ENCODE data around the gene FRAS1.
"Not testable (repeated sequence)": the region's sequence is repeated elsewhere in the genome, so short reads cannot be mapped to it uniquely, and the experiment has no call there.

The FRAS1 gene

DNA sequence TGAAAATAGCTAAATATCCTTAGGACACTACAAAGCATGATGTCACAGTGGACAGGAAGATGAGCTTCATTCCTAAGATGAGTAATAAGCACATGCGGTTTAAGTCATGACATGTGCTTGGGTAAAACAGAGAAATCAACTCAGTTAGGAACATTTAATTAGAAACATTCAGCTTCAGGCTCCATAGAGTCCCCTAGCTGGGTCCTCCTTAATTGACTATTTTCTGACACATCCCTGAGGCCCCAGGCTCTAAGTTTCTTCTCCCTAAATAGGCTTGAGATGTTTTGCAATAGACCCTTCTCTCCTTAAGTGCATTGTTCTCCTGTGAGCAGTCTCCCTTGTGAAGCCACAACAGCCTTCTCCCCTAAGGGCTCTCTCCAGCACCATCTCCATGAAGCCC lies 424.1 kb downstream of the FRAS1 start:
- H3K36me3 ChIP-seq (ENCODE audit: control insufficient read depth, insufficient read depth, low read length), result no peaks in the 10 kb centered on the region
- no peak overlapping the region for H3K4me3 ChIP-seq (ENCODE audit: low read length)
- no peak overlapping the region for H3K9ac ChIP-seq (ENCODE audit: low read length)
- no peaks in the 10 kb centered on the region for H3K4me1 ChIP-seq (ENCODE audit: control insufficient read depth, insufficient read depth, low read length)
- H3K27ac ChIP-seq (ENCODE audit: low read depth, low read length), result no peak overlapping the region
- H3K27me3 ChIP-seq (ENCODE audit: control insufficient read depth, insufficient read depth, low read length), result no peaks in the 10 kb centered on the region

DNA sequence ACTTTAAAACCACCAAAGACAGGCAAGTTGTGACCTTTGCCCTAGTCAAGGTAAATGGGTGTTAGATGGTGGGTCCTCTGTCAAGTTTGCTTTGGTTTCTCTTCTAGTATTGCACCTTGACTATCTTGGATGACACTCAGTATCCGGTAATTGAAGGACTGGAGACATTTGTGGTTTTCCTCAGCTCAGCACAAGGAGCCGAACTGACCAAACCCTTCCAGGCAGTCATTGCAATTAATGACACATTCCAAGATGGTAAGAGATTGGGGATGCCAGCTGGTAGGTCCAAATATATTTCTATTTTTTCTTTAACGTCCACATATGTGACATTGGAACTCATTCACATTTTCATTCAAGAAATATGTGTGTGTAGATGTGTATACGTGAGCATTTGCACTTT lies 425.2 kb downstream of the FRAS1 start:
- Histone ChIP-seq H3K4me1 (ENCODE audit: control insufficient read depth, insufficient read depth, low read length) (no peaks in the 10 kb centered on the region), H3K27ac (ENCODE audit: low read depth, low read length) (no peak overlapping the region), H3K4me3 (ENCODE audit: low read length) (no peak overlapping the region), H3K36me3 (ENCODE audit: control insufficient read depth, insufficient read depth, low read length) (no peaks in the 10 kb centered on the region), H3K9ac (ENCODE audit: low read length) (no peak overlapping the region), H3K27me3 (ENCODE audit: control insufficient read depth, insufficient read depth, low read length) (no peaks in the 10 kb centered on the region)

DNA sequence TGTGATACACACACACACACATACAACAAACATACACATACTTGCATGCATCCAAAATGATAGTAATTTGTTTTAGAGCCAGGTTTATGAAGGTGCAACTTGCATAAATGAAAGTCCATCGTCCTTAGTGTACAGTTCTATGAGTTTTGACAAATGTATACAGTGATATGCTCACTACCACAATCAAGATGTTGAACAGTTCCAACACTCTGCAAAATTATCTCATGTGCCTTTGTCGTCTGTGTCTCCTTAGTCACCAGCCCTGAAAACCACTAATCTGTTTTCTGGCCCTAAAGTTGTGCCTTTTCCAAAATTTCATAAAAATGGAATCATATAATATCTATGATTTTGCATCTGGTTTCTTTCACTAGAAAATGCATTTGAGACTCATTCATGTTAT lies 426.7 kb downstream of the FRAS1 start:
- H3K36me3 ChIP-seq (ENCODE audit: control insufficient read depth, insufficient read depth, low read length), result no peaks in the 10 kb centered on the region

DNA sequence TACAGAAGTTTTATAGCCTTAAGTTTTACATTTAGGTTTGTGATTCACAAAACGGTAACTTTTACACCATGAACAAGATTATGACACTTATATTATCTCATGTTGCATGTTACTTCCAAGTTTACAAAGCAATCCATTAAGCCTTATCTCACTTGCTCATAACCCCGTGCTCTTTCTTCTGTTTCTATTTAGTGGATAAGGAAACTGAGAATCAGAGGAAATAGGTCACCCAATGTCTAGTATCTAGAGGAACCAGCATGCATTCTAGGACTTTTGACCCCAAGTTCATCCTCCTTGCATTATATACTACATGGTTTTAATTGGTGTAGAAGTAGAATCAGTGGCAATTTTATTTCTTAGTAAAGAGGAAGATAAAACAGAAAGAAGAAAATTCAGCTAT lies 427.5 kb downstream of the FRAS1 start:
- H3K27me3 ChIP-seq (ENCODE audit: control insufficient read depth, insufficient read depth, low read length), result no peaks in the 10 kb centered on the region
- no peaks in the 10 kb centered on the region for H3K36me3 ChIP-seq (ENCODE audit: control insufficient read depth, insufficient read depth, low read length)
- H3K4me3 ChIP-seq (ENCODE audit: low read length), result no peak overlapping the region
- H3K9ac ChIP-seq (ENCODE audit: low read length), result no peak overlapping the region
- no peaks in the 10 kb centered on the region for H3K4me1 ChIP-seq (ENCODE audit: control insufficient read depth, insufficient read depth, low read length)
- H3K27ac ChIP-seq (ENCODE audit: low read depth, low read length), result no peak overlapping the region

More for the DNA sequence above, 426.7 kb downstream of the FRAS1 start:
- no peaks in the 10 kb centered on the region for H3K27me3 ChIP-seq (ENCODE audit: control insufficient read depth, insufficient read depth, low read length)
- H3K9ac ChIP-seq (ENCODE audit: low read length), result no peak overlapping the region
- H3K27ac ChIP-seq (ENCODE audit: low read depth, low read length), result no peak overlapping the region
- no peak overlapping the region for H3K4me3 ChIP-seq (ENCODE audit: low read length)
- no peaks in the 10 kb centered on the region for H3K4me1 ChIP-seq (ENCODE audit: control insufficient read depth, insufficient read depth, low read length)

DNA sequence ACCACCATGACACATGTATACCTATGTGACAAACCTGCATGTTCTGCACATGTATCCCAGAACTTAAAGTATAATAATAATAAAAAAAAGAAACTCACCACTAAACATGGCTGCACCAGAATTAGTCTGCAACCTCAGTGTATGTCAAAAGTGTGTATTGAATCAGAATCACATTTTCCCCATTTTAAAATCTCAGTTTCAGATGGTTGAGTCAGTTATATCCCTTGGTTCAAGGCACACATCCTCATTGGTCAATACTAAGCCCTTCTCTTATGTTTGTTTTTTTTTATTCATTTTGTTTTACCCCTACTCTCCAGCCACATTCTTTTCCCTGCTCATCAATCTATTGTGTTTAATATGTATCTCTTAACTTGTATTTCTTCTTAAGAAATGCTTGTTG lies 436.6 kb downstream of the FRAS1 start:
- Histone ChIP-seq H3K9ac (ENCODE audit: low read length) (no peak overlapping the region), H3K27me3 (ENCODE audit: control insufficient read depth, insufficient read depth, low read length) (no peaks in the 10 kb centered on the region)

DNA sequence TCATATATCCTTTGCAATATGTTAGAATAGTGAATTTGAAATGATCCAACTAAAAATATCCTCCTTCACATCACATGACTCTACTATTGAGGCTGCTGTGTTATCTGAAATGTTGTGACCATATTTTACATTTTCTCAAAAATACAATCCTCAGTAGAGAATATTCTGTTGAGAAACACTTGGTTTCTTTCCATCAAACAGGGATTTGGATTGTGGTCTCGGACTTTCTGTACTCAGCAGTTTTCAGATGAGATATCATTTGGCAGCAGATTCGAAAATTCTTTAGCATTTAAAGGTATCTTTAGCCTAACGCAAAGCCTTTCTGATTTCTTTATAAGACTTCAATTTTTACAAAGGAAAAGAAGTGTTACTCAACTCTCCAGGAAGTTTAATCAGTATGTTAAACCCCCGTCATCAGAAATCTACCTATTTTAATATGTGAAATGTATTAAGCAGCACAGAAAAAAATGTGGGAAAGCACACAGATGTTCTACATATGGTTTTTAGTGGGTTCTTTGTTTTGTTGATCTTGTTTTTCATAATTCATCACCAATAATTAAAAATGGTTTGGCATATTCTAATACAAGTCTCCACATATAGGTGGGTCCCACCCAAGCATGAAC lies 439.0 kb downstream of the FRAS1 start:
- no peak overlapping the region for H3K27ac ChIP-seq (ENCODE audit: low read depth, low read length)

More for the DNA sequence above, 436.6 kb downstream of the FRAS1 start:
- H3K4me3 ChIP-seq (ENCODE audit: low read length), result no peak overlapping the region
- H3K36me3 ChIP-seq (ENCODE audit: control insufficient read depth, insufficient read depth, low read length), result no peaks in the 10 kb centered on the region
- H3K4me1 ChIP-seq (ENCODE audit: control insufficient read depth, insufficient read depth, low read length), result no peaks in the 10 kb centered on the region
- H3K27ac ChIP-seq (ENCODE audit: low read depth, low read length), result no peak overlapping the region

DNA sequence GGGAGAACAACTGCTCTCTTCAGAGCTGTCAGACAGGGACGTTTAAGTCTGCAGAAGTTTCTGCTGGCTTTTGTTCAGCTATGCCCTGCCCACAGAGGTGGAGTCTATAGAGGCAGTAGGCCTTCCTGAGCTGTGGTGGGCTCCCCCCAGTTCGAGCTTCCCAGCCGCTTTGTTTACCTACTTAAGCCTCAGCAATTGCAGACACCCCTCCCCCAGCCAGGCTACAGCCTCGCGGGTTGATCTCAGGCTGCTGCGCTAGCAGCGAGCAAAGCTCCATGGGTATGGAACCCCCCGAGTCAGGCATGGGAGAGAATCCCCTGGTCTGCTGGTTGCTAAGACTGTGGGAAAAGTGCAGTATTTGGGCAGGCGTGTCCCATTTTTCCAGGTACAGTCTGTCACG lies 449.1 kb downstream of the FRAS1 start:
- H3K27me3 ChIP-seq (ENCODE audit: control insufficient read depth, insufficient read depth, low read length); H3K4me1 ChIP-seq (ENCODE audit: control insufficient read depth, insufficient read depth, low read length); H3K36me3 ChIP-seq (ENCODE audit: control insufficient read depth, insufficient read depth, low read length); H3K9ac ChIP-seq (ENCODE audit: low read length); H3K27ac ChIP-seq (ENCODE audit: low read depth, low read length); H3K4me3 ChIP-seq (ENCODE audit: low read length): not testable (repeated sequence)

More for the DNA sequence above, 439.0 kb downstream of the FRAS1 start:
- Histone ChIP-seq H3K4me3 (ENCODE audit: low read length) (no peak overlapping the region), H3K9ac (ENCODE audit: low read length) (no peak overlapping the region), H3K27me3 (ENCODE audit: control insufficient read depth, insufficient read depth, low read length) (no peaks in the 10 kb centered on the region), H3K4me1 (ENCODE audit: control insufficient read depth, insufficient read depth, low read length) (no peaks in the 10 kb centered on the region), H3K36me3 (ENCODE audit: control insufficient read depth, insufficient read depth, low read length) (no peaks in the 10 kb centered on the region)

DNA sequence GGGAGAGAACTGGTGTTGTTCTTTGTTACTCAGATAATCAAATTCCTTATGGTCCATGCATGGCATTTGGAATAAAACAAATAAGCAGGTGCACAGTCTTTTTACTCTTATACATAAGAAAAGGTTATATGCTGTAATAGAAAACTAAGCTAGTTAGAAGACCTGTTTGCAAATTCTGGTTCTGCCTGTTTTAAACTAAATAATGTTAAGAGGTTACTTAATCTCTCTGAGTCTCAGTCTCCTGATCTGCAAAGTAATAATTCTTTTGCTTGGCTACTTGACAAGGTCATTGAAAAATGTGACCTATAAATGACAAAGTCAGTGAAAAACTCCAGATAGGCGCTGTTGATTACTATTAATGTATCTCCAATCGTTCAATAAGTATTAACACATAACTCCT lies 451.9 kb downstream of the FRAS1 start:
- Histone ChIP-seq H3K4me3 (ENCODE audit: low read length) (no peak overlapping the region), H3K36me3 (ENCODE audit: control insufficient read depth, insufficient read depth, low read length) (no peaks in the 10 kb centered on the region), H3K27me3 (ENCODE audit: control insufficient read depth, insufficient read depth, low read length) (no peaks in the 10 kb centered on the region), H3K9ac (ENCODE audit: low read length) (no peak overlapping the region), H3K27ac (ENCODE audit: low read depth, low read length) (no peak overlapping the region), H3K4me1 (ENCODE audit: control insufficient read depth, insufficient read depth, low read length) (no peaks in the 10 kb centered on the region)

DNA sequence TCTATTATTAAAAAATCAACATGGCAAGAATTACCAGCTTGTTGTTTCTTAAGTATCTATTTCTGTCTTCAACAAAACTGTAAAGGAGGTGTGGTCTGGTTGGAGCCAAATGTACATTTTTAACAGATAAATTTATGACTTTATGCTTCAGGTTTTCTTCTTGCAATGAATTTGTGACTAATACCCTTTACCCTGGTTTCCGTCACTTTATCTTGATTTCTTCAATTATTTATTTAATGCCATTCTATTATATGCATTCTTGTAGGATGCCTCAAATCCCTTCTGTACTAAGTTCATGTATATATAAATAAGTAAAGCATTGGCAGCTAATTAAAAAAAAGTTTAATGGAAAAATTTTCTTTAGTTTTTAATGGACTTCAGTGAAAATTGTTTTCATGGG lies 453.0 kb downstream of the FRAS1 start:
- Histone ChIP-seq H3K4me1 (ENCODE audit: control insufficient read depth, insufficient read depth, low read length) (no peaks in the 10 kb centered on the region), H3K9ac (ENCODE audit: low read length) (no peak overlapping the region), H3K4me3 (ENCODE audit: low read length) (no peak overlapping the region), H3K27ac (ENCODE audit: low read depth, low read length) (no peak overlapping the region), H3K36me3 (ENCODE audit: control insufficient read depth, insufficient read depth, low read length) (no peaks in the 10 kb centered on the region), H3K27me3 (ENCODE audit: control insufficient read depth, insufficient read depth, low read length) (no peaks in the 10 kb centered on the region)

DNA sequence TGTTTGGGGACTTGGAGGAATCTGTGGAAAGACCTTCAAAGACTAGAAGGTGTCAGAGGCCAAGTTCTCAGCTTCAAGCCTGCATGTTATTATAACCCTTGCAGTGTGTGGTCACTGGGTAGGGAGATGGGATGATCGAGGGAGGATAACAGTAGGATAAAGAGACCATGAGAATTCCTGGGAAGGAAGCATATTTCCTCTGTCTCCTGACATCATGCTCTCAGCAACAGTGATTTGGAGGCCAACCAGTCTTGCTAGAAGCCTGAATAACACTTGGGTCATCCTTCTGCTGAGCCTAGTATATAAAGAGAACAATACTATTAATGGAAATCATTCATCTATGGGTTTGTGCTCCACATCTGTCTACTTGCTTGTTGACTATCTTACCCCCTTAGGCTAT lies 453.6 kb downstream of the FRAS1 start:
- H3K9ac ChIP-seq (ENCODE audit: low read length), result no peak overlapping the region
- no peaks in the 10 kb centered on the region for H3K27me3 ChIP-seq (ENCODE audit: control insufficient read depth, insufficient read depth, low read length)
- H3K27ac ChIP-seq (ENCODE audit: low read depth, low read length), result no peak overlapping the region
- no peak overlapping the region for H3K4me3 ChIP-seq (ENCODE audit: low read length)
- H3K36me3 ChIP-seq (ENCODE audit: control insufficient read depth, insufficient read depth, low read length), result no peaks in the 10 kb centered on the region
- no peaks in the 10 kb centered on the region for H3K4me1 ChIP-seq (ENCODE audit: control insufficient read depth, insufficient read depth, low read length)

DNA sequence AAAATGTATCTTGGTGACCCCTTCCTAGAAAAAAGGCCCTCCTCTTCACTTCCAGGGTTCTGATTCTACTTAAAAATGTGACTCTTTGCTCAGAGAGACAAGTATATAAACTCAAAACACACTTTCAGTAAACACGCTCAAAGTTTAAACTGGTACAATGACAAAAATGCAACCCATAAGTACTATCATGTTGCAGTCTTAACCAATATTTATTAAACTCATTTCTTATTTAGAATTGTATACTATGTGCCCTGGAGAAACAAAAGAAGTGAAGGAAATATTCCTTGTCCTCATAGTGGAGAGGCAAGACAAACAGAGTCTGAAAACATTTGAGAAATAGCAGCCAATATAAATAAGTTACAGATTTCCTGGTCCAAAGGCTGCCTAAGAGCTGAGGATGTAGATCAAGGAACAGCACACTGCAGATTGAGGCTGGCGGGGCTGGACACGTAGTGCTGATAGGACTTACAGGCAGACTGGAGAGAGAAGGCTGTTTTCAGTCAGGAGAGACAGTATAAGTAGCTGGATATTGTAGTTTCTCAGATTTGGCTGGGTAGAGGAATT lies 455.3 kb downstream of the FRAS1 start:
- no peak overlapping the region for H3K4me3 ChIP-seq (ENCODE audit: low read length)
- no peaks in the 10 kb centered on the region for H3K27me3 ChIP-seq (ENCODE audit: control insufficient read depth, insufficient read depth, low read length)
- no peak overlapping the region for H3K27ac ChIP-seq (ENCODE audit: low read depth, low read length)
- H3K36me3 ChIP-seq (ENCODE audit: control insufficient read depth, insufficient read depth, low read length), result no peaks in the 10 kb centered on the region
- H3K9ac ChIP-seq (ENCODE audit: low read length), result no peak overlapping the region
- H3K4me1 ChIP-seq (ENCODE audit: control insufficient read depth, insufficient read depth, low read length), result no peaks in the 10 kb centered on the region

DNA sequence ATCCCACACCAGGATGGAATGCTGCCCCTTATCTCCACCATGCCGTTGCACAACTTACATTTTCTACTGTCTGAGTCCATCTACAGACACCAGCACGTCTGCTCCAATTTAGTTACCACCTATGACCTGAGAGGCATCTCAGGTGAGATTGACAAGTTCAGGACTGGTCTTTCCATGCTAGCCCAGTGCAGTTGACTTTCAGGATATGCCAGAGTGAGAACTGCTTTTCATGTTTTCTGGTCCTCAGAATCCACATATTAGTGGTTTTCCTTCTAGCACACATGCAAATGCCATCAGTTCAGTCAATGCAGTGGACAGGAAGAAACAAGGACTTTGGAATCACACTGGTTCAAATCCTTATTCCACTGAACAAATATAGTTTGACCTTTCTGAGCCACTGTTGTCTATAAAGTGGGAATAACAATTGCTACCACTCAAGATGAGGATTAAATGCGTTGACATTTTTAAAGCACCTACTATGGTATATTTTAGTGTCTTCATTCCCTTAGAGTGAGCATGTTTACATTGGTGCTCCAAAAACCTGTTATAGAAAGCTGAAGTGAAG lies 456.4 kb downstream of the FRAS1 start:
- H3K4me3 ChIP-seq (ENCODE audit: low read length), result no peak overlapping the region
- H3K4me1 ChIP-seq (ENCODE audit: control insufficient read depth, insufficient read depth, low read length), result no peaks in the 10 kb centered on the region
- H3K9ac ChIP-seq (ENCODE audit: low read length), result no peak overlapping the region
- no peak overlapping the region for H3K27ac ChIP-seq (ENCODE audit: low read depth, low read length)
- no peaks in the 10 kb centered on the region for H3K36me3 ChIP-seq (ENCODE audit: control insufficient read depth, insufficient read depth, low read length)
- no peaks in the 10 kb centered on the region for H3K27me3 ChIP-seq (ENCODE audit: control insufficient read depth, insufficient read depth, low read length)

DNA sequence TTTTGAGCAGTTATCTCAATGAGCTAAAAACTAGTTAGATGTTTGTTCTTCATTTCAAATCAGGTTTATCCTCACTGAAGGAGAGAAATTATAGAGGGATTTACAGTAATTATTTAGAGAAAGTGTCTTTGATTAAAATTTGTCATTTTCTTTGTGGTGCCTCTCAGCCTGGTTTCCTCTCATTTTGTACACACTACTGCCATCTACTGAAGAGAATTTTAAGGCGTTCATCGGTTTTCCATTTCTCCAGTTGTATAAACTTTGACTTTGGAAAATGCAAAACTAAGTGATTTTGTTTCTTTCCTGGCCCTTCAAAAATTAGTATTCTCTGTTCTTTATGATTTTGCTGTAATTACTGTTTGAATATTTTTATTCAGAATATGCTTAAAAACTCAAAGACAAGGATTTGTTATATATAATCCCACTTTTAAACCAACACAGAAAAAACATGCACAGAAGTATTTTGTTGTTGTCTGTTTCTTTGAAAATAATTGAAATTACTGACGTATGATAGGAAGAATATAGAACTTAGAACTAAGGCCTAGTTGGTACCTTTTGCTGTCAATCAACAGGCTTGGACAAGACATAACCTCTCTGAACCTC lies 460.0 kb downstream of the FRAS1 start:
- Histone ChIP-seq H3K4me3 (ENCODE audit: low read length) (no peak overlapping the region), H3K36me3 (ENCODE audit: control insufficient read depth, insufficient read depth, low read length) (no peaks in the 10 kb centered on the region), H3K4me1 (ENCODE audit: control insufficient read depth, insufficient read depth, low read length) (no peaks in the 10 kb centered on the region), H3K27me3 (ENCODE audit: control insufficient read depth, insufficient read depth, low read length) (no peaks in the 10 kb centered on the region), H3K27ac (ENCODE audit: low read depth, low read length) (no peak overlapping the region), H3K9ac (ENCODE audit: low read length) (no peak overlapping the region)
